ENCODE data around the gene ADAMTSL4. TPM values are rescaled to one million over a fixed set of nuclear protein-coding genes. Genes with fewer than 3 reads are reported as not detected.

Gene ADAMTSL4
- total RNA-seq, 4 donors from 2014 or later: 27.1 to 66.5 (median 36.3) TPM

DNA sequence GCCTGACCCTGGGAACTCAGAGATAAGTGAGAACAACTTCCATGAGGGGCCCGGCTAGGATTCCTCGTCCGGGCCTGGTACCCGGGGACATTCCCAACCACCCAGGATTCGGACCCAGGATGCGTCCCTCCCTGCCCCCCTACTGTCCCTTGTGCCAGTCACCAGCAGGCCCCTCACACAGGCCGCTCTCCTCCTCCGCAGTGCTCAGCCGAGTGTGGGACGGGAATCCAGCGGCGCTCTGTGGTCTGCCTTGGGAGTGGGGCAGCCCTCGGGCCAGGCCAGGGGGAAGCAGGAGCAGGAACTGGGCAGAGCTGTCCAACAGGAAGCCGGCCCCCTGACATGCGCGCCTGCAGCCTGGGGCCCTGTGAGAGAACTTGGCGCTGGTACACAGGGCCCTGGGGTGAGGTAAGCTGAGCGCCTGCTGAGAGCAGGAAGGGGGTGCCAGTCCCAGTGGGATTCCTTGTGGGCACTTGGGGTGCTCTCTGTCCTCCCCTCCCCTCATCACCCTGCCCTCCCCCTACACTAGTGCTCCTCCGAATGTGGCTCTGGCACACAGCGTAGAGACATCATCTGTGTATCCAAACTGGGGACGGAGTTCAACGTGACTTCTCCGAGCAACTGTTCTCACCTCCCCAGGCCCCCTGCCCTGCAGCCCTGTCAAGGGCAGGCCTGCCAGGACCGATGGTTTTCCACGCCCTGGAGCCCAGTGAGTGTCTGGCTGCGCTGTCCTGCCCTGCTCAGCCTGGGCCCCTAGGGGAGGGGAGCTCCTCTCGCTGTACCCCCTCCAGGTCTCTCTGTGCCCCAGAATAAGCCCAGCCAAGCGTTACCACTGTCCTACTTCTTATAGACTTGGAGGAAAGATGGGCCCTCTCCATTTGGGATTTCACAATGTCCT is 9.8 kb downstream of the ADAMTSL4 start:
- Histone ChIP-seq H3K27me3 (no peaks in the 10 kb centered on the region), H3K27ac (peak overlapping the region; percentile 5 to 100 (median 100)), H3K9me3 (no peaks in the 10 kb centered on the region), H3K36me3 (peaks cover 0 to 38% of the 10 kb centered on the region in 2 donors), H3K4me3 (peak overlapping the region in 1 of 2 donors; percentile 64), H3K4me1 (peaks cover 18 to 68% (median 38%) of the 10 kb centered on the region in 3 donors)
- ATAC-seq: no peak
- WGBS, 2 donors (ENCODE audit: low coverage in 1 of 2): 70% methylated on average over 10 of the region's 28 CpGs; no CpG with 5 or more reads in 1 of the 2 donors
- no peak for TF ChIP-seq POLR2AphosphoS5 (IDR thresholded peaks at IDR 0.05)
- no peak for TF ChIP-seq EP300 (IDR thresholded peaks at IDR 0.05)
- no peak for TF ChIP-seq POLR2A (IDR thresholded peaks at IDR 0.05)
- TF ChIP-seq, protein P1, sequence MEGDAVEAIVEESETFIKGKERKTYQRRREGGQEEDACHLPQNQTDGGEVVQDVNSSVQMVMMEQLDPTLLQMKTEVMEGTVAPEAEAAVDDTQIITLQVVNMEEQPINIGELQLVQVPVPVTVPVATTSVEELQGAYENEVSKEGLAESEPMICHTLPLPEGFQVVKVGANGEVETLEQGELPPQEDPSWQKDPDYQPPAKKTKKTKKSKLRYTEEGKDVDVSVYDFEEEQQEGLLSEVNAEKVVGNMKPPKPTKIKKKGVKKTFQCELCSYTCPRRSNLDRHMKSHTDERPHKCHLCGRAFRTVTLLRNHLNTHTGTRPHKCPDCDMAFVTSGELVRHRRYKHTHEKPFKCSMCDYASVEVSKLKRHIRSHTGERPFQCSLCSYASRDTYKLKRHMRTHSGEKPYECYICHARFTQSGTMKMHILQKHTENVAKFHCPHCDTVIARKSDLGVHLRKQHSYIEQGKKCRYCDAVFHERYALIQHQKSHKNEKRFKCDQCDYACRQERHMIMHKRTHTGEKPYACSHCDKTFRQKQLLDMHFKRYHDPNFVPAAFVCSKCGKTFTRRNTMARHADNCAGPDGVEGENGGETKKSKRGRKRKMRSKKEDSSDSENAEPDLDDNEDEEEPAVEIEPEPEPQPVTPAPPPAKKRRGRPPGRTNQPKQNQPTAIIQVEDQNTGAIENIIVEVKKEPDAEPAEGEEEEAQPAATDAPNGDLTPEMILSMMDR (IDR thresholded peaks at IDR 0.05): no peak

DNA sequence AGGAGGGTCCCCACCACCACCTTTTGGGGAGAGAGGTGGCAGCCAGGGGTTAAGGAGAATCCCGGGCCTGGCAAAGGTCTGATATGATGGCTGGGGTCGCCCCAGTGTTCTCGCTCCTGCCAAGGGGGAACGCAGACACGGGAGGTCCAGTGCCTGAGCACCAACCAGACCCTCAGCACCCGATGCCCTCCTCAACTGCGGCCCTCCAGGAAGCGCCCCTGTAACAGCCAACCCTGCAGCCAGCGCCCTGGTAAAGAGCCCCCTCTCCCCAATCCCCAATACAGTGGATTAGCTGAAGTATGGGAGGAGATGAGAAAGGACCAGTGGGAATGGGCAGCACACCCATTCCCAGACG is 10.4 kb downstream of the ADAMTSL4 start:
- H3K4me3 ChIP-seq: peak overlapping the region in 1 of 2 donors; percentile 64
- TF ChIP-seq, protein P1 (IDR thresholded peaks at IDR 0.05): no peak
- TF ChIP-seq POLR2A (IDR thresholded peaks at IDR 0.05) (no peak), POLR2AphosphoS5 (IDR thresholded peaks at IDR 0.05) (no peak), EP300 (IDR thresholded peaks at IDR 0.05) (no peak)
- H3K4me1 ChIP-seq: peaks cover 24 to 72% (median 43%) of the 10 kb centered on the region in 3 donors
- no peak for ATAC-seq
- peaks cover 0 to 32% of the 10 kb centered on the region in 2 donors for H3K36me3 ChIP-seq
- peak overlapping the region; percentile 5 to 100 (median 100) for H3K27ac ChIP-seq
- 17% methylated on average over 1 of the region's 10 CpGs; no CpG with 5 or more reads in 1 of the 2 donors for WGBS, 2 donors (ENCODE audit: low coverage in 1 of 2)
- no peaks in the 10 kb centered on the region for H3K27me3 ChIP-seq
- H3K9me3 ChIP-seq: no peaks in the 10 kb centered on the region

DNA sequence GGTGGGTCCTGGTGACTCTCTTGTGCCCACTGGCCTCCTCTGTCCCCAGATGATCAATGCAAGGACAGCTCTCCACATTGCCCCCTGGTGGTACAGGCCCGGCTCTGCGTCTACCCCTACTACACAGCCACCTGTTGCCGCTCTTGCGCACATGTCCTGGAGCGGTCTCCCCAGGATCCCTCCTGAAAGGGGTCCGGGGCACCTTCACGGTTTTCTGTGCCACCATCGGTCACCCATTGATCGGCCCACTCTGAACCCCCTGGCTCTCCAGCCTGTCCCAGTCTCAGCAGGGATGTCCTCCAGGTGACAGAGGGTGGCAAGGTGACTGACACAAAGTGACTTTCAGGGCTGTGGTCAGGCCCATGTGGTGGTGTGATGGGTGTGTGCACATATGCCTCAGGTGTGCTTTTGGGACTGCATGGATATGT is 10.8 kb downstream of the ADAMTSL4 start:
- 16% methylated on average over 7 of the region's 9 CpGs; no CpG with 5 or more reads in 1 of the 2 donors for WGBS, 2 donors (ENCODE audit: low coverage in 1 of 2)
- peak overlapping the region in 1 of 2 donors; percentile 64 for H3K4me3 ChIP-seq
- ATAC-seq: no peak
- no peaks in the 10 kb centered on the region for H3K27me3 ChIP-seq
- no peaks in the 10 kb centered on the region for H3K9me3 ChIP-seq
- peaks cover 0 to 31% of the 10 kb centered on the region in 2 donors for H3K36me3 ChIP-seq
- peaks cover 27 to 76% (median 47%) of the 10 kb centered on the region in 3 donors for H3K4me1 ChIP-seq
- H3K27ac ChIP-seq: peak overlapping the region; percentile 97 to 100 (median 100)
- no peak for TF ChIP-seq EP300 (IDR thresholded peaks at IDR 0.05)
- TF ChIP-seq, protein P1 (IDR thresholded peaks at IDR 0.05): peak in 3 of 4 experiments; percentile 90 to 96 (median 91)
- no peak for TF ChIP-seq POLR2A (IDR thresholded peaks at IDR 0.05)

DNA sequence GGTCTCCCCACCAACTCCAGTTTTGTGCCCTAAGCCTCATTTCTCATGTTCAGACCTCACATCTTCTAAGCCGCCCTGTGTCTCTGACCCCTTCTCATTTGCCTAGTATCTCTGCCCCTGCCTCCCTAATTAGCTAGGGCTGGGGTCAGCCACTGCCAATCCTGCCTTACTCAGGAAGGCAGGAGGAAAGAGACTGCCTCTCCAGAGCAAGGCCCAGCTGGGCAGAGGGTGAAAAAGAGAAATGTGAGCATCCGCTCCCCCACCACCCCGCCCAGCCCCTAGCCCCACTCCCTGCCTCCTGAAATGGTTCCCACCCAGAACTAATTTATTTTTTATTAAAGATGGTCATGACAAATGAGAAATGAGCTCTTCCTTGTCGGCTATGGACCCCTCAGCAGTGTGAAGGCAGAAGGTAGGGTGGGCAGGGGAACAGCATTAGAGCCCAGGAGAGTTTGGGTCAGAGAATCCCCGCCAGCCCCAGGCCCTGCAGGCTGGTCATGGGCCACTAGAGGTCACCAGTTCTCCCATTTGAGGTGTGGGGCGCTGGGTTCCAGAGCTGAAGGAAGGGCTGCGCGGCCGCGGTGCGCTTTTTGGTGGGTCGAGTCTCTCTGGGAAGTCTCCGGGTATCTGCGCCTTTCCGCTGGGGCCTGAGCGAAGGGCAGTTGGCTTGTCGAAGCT is 11.5 kb downstream of the ADAMTSL4 start:
- ATAC-seq: peak; percentile 61
- Histone ChIP-seq H3K4me1 (peaks cover 34 to 82% (median 54%) of the 10 kb centered on the region in 3 donors), H3K27ac (peak overlapping the region; percentile 97 to 100 (median 100)), H3K27me3 (no peaks in the 10 kb centered on the region), H3K36me3 (peaks cover 0 to 24% of the 10 kb centered on the region in 2 donors), H3K4me3 (peak overlapping the region; percentile 48 to 64), H3K9me3 (no peaks in the 10 kb centered on the region)
- TF ChIP-seq, protein P1 (IDR thresholded peaks at IDR 0.05): peak in 3 of 4 experiments; percentile 84 to 93 (median 87)
- no peak for TF ChIP-seq POLR2A (IDR thresholded peaks at IDR 0.05)
- no peak for TF ChIP-seq POLR2AphosphoS5 (IDR thresholded peaks at IDR 0.05)
- no peak for TF ChIP-seq EP300 (IDR thresholded peaks at IDR 0.05)
- 38 to 67% methylated on average over 1 to 2 of the region's 17 CpGs for WGBS, 2 donors (ENCODE audit: low coverage in 1 of 2)
